GM12873 (cell line): ENCODE measurements around the gene RCSD1.

Source experiments
- CTCF ChIP-seq: IDR thresholded peaks from 2 replicates; pipeline ENCODE4 v1.5.1; 2012; ENCODE audit warnings: low read depth, mild to moderate bottlenecking, moderate library complexity, low read length, control low read depth; ENCODE audit not compliant: insufficient read depth; ENCODE audit errors: missing control alignments

RCSD1 gene

GRCh38 chr1:167620002-167620401, 10.0 kb upstream of the RCSD1 start:
- TF ChIP-seq CTCF: no peak

GRCh38 chr1:167621780-167622313, 8.2 kb upstream of the RCSD1 start:
- no peak for TF ChIP-seq CTCF

GRCh38 chr1:167623951-167624350, 6.1 kb upstream of the RCSD1 start:
- TF ChIP-seq CTCF: no peak

GRCh38 chr1:167625040-167625823, 4.8 kb upstream of the RCSD1 start:
- no peak for TF ChIP-seq CTCF

GRCh38 chr1:167627615-167627864, 2.5 kb upstream of the RCSD1 start:
- no peak for TF ChIP-seq CTCF

GRCh38 chr1:167627865-167628641, 2.0 kb upstream of the RCSD1 start:
- TF ChIP-seq CTCF: no peak

GRCh38 chr1:167628741-167629515, 1.1 kb upstream of the RCSD1 start:
- TF ChIP-seq CTCF: no peak
